ENCODE measurements around the gene NBEAL2.

The NBEAL2 gene

DNA sequence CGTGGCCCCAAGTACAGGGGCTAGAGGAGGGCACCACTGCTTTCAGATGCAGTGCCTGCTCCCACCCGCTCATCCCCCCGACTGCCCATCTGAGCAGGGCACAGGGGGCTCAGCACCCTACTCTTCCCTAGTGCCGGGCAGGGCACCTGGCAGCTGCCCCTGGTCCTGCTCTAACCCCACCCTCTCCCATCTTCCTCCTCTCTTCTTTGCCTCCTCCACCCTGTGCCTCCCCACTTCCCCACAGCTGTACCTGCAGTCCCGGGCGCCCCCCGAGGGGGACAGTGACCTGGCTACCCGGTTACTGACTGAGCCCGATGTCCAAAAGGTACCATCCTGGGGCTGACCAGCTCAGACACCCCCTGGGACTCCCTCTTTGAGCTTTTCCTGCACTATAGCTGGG, 12.8 kb downstream of the NBEAL2 start:
- TF ChIP-seq, protein P1, sequence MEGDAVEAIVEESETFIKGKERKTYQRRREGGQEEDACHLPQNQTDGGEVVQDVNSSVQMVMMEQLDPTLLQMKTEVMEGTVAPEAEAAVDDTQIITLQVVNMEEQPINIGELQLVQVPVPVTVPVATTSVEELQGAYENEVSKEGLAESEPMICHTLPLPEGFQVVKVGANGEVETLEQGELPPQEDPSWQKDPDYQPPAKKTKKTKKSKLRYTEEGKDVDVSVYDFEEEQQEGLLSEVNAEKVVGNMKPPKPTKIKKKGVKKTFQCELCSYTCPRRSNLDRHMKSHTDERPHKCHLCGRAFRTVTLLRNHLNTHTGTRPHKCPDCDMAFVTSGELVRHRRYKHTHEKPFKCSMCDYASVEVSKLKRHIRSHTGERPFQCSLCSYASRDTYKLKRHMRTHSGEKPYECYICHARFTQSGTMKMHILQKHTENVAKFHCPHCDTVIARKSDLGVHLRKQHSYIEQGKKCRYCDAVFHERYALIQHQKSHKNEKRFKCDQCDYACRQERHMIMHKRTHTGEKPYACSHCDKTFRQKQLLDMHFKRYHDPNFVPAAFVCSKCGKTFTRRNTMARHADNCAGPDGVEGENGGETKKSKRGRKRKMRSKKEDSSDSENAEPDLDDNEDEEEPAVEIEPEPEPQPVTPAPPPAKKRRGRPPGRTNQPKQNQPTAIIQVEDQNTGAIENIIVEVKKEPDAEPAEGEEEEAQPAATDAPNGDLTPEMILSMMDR (IDR thresholded peaks at IDR 0.05; ENCODE audit: insufficient read depth, low read depth, low read length, missing control alignments), result no peak
- no peak overlapping the region for H3K4me3 ChIP-seq (ENCODE audit: low read depth, low read length)
- DNase-seq (ENCODE audit: low read depth), result no peak

DNA sequence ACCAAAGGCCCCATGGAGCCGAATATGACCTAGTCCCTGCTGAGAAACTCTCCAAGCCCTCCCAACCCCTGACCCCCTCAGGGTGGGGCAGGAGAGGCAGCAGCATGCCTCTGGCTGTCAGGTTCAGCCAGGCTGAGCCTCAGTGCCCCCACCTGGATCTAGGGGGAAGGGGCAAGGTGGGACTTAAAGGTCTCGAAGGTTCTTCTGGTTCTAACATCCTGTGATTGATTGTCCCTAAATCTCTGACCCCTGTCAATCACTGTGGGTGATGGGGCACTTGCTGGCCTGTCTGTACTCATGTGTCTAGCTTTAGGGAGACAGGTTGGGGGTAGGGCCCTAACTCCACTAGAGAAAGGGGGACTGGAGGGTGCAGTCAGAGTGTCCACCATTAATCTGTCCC, 13.8 kb downstream of the NBEAL2 start:
- DNase-seq (ENCODE audit: low read depth), result no peak
- no peak overlapping the region for H3K4me3 ChIP-seq (ENCODE audit: low read depth, low read length)
- TF ChIP-seq, protein P1 (IDR thresholded peaks at IDR 0.05; ENCODE audit: insufficient read depth, low read depth, low read length, missing control alignments), result no peak

DNA sequence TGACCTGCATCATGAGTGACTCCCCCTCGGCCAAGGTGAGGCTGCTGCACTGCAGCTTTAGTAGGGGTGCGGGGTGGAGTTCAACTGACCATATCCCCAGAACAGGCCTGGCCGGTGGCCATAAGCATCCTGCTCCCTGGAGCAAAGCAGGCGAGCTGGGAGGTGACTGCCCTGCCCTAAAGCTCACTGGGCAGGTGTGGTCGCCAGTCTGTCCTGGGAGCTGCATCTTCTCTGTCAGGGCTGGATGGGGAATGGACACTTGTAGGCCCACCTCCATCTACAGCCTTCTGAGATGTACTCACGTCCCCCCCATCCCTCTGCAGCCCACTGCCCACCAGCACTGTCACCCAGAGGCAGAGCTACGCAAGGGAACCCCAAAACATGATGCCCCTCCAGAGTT, 14.5 kb downstream of the NBEAL2 start:
- TF ChIP-seq, protein P1 (IDR thresholded peaks at IDR 0.05; ENCODE audit: insufficient read depth, low read depth, low read length, missing control alignments), result no peak
- H3K4me3 ChIP-seq (ENCODE audit: low read depth, low read length), result no peak overlapping the region

DNA sequence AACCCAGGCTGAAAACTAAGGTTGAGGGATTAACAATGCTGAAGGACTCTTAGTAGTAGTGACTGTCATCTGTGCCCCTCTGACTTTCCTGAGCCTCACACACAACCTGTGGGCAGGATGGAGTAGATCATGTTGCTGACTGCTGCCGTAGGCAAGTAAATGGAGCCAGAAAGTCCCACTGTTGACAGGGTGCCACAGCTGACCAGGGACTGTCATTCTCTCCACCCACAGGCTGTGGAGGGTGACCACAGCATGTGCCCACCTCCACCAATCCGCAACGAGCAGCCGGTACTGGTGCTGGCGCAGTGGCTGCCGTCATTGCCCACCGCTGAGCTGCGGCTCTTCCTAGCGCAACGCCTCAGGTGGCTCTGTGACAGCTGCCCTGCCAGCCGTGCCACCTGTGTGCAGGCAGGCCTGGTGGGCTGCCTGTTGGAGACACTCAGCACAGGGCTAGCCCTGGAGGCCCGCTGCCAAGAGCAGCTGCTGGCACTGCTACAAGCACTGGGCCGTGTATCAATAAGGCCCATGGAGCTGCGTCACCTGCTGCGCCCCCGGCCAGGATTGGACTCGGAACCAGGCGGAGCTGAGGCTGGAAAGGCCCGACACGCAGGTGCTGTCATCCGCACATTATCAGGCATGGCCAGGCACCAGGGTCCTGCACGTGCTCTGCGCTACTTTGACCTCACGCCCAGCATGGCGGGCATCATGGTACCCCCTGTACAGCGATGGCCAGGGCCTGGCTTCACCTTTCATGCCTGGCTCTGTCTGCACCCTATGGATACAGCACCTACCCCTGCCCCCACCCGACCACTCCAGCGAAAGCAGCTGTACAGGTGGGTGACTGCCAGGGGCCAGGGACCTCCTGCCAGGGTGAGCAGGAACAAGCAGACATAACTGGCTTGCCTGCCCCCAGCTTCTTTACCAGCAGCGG, 15.6 kb downstream of the NBEAL2 start:
- no peak overlapping the region for H3K4me3 ChIP-seq (ENCODE audit: low read depth, low read length)
- DNase-seq (ENCODE audit: low read depth), result no peak
- TF ChIP-seq, protein P1 (IDR thresholded peaks at IDR 0.05; ENCODE audit: insufficient read depth, low read depth, low read length, missing control alignments), result no peak

More for the DNA sequence above, 14.5 kb downstream of the NBEAL2 start:
- no peak for DNase-seq (ENCODE audit: low read depth)

DNA sequence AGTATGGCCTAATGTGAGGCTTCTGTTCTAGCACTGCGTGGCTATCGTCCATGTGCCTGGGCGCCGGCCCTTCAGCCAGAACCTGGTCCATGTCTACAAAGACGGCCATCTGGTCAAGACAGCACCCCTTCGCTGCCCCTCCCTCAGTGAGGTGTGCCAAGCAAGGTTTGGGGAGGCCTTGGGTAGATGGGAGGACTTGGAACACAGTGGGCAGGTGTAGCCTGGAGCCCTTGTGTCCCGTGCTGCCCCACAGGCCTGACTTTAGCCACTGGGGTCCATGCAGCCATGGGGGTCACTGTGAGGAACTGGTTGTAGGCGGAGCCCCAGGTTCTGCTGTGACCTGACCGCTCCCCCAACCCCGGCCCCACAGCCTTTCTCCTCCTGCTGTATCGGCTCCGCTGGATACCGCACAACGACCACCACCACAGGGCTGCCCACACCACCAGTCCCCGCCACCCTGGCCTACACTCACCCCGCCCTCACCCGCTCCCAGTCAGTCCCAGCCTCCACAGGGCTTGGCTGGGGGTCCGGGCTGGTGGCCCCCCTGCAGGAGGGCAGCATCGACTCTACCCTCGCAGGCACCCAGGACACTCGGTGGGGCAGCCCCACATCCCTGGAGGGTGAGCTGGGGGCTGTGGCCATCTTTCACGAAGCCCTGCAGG, 16.6 kb downstream of the NBEAL2 start:
- TF ChIP-seq, protein P1 (IDR thresholded peaks at IDR 0.05; ENCODE audit: insufficient read depth, low read depth, low read length, missing control alignments), result no peak
- DNase-seq (ENCODE audit: low read depth), result no peak
- no peak overlapping the region for H3K4me3 ChIP-seq (ENCODE audit: low read depth, low read length)

DNA sequence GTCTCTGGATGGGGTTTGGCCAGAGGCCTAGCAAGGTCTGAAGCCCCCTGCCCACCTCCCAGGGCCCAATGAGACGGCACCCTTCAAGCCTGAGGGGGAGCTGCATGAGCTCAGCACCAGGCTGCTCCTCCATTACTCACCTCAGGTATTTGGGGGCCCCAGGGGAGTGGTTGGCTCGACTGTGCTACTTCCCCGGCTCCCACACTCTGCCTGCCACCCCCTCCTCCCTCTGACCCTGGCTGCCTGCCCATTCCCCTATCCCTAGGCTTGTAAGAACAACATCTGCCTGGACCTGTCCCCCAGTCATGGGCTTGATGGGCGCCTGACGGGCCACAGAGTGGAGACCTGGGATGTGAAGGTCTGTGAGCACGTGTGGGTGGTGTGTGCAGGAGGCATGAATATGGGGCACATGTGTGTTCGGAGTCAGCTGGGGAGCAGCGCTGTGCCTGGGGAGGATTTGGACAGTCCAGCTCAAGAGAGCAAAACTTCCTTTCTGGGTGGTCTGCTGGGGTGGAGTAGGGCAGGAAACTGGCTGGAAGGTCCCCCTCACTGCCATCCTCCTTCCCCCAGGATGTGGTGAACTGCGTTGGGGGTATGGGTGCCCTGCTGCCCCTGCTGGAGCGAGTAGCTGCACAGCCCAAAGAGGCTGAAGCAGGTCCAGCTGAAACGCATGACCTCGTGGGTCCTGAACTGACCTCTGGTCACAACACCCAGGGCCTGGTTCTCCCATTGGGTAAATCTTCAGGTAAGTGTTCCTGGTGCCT, 17.4 kb downstream of the NBEAL2 start:
- no peak overlapping the region for H3K4me3 ChIP-seq (ENCODE audit: low read depth, low read length)
- DNase-seq (ENCODE audit: low read depth), result no peak
- TF ChIP-seq, protein P1 (IDR thresholded peaks at IDR 0.05; ENCODE audit: insufficient read depth, low read depth, low read length, missing control alignments), result no peak

Data from GM12865 (cell line).